Measurements from ENCODE around the gene SLC9A3. TPM values are rescaled to one million over a fixed set of nuclear protein-coding genes. Genes with fewer than 3 reads are reported as not detected.

SLC9A3 gene
- polyA plus RNA-seq, 1 of the 3 experiments (the other 2 are of a cell fraction): 1.9 TPM

- POLR2A ChIA-PET: no interaction called here
- no peak overlapping the region for H3K4me2 ChIP-seq
- H2AFZ ChIP-seq (ENCODE audit: low read depth): no peak overlapping the region
- no peak for TF ChIP-seq TEAD4 (IDR thresholded peaks at IDR 0.05; ENCODE audit: borderline replicate concordance, insufficient read depth)
- TF ChIP-seq GATA2 (CRISPR knock-in tag; IDR thresholded peaks at IDR 0.05): no peak
- no peak for TF ChIP-seq GABPA (IDR thresholded peaks at IDR 0.05; ENCODE audit: low read depth)
- TF ChIP-seq TAF1 (IDR thresholded peaks at IDR 0.05; ENCODE audit: borderline replicate concordance, low read depth, low read length): no peak
- H3K9ac ChIP-seq: no peak overlapping the region
- H3K9me2 ChIP-seq: no peaks in the 10 kb centered on the region
- H3K4me1 ChIP-seq (ENCODE audit: control insufficient read depth in 1 of 2, insufficient read depth in 2 of 2, low read depth in 1 of 2, low read length in 1 of 2): no peaks in the 10 kb centered on the region
- H3F3A ChIP-seq (replicated peaks; ENCODE audit: insufficient read depth): no peaks in the 10 kb centered on the region
- no peaks in the 10 kb centered on the region for H3K36me3 ChIP-seq (replicated peaks in 1 of 2; ENCODE audit: control insufficient read depth in 1 of 2, insufficient read depth in 2 of 2, low read length in 1 of 2)
- peaks cover 42% of the 10 kb centered on the region for H3K27me3 ChIP-seq (ENCODE audit: insufficient read depth)
- H3K79me2 ChIP-seq (ENCODE audit: insufficient read depth): no peaks in the 10 kb centered on the region
- CTCF ChIA-PET: no interaction called here
- no peak overlapping the region for H3K27ac ChIP-seq (ENCODE audit: low read depth in 2 of 2, low read length in 1 of 2)
- H3K4me3 ChIP-seq (ENCODE audit: low read depth in 2 of 2, low read length in 1 of 2): no peak overlapping the region
- no peak for DNase-seq
- no CpG with 5 or more reads among the region's 9 CpGs for WGBS (ENCODE audit: low lambda C conversion rate)
- H3K9me3 ChIP-seq: no peaks in the 10 kb centered on the region
- 0 out of 2 replicates have a peak, but pooled peaks cover 2% of the 10 kb centered on the region for H4K20me1 ChIP-seq (ENCODE audit: insufficient read depth)
Observed at GRCh38 chr5:520850-521226, 3.4 kb downstream of the SLC9A3 start.

DNA sequence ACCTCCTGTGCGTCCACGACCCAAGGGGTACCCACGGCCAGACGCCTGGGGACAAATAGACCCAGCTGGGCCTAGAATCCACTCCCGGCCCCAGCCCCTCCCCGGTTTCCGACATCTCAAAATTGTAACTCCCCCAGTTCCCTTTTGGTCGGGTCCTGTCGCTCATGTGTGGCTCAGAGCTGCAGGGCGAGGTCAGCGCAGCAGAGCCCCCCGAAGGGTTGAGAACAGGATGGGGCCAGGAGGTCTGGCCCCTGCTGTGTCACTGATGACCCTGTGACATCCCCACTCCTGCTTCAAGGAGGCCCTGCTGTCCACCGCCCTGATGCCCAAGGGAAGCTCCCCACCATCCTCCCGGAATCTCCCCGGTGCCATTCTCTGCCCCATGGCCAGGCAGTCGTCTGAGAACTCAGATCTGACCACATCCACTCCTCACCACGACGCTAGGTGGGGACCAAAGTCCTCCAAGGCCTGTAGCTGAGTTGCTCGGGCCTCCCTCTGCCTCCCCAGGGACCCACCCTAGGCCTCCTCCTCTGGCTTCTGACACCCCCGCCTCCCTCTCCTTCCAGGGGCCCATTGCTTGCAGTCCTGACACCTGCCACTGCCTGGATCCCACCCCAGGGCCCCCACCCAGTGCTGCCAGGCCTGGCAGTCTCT lies 3.9 kb downstream of the SLC9A3 start:
- Histone ChIP-seq H3K9me3 (no peaks in the 10 kb centered on the region), H4K20me1 (ENCODE audit: insufficient read depth) (no peaks in the 10 kb centered on the region), H3K27ac (ENCODE audit: low read depth in 2 of 2, low read length in 1 of 2) (no peak overlapping the region), H3F3A (replicated peaks; ENCODE audit: insufficient read depth) (no peaks in the 10 kb centered on the region), H3K9ac (no peak overlapping the region), H2AFZ (ENCODE audit: low read depth) (no peak overlapping the region), H3K9me2 (no peaks in the 10 kb centered on the region), H3K36me3 (replicated peaks in 1 of 2; ENCODE audit: control insufficient read depth in 1 of 2, insufficient read depth in 2 of 2, low read length in 1 of 2) (no peaks in the 10 kb centered on the region), H3K27me3 (ENCODE audit: insufficient read depth) (peaks cover 37% of the 10 kb centered on the region), H3K79me2 (ENCODE audit: insufficient read depth) (no peaks in the 10 kb centered on the region), H3K4me2 (no peak overlapping the region), H3K4me1 (ENCODE audit: control insufficient read depth in 1 of 2, insufficient read depth in 2 of 2, low read depth in 1 of 2, low read length in 1 of 2) (no peaks in the 10 kb centered on the region), H3K4me3 (ENCODE audit: low read depth in 2 of 2, low read length in 1 of 2) (no peak overlapping the region)
- no peak for TF ChIP-seq NFIC (IDR thresholded peaks at IDR 0.05; ENCODE audit: borderline replicate concordance)
- no peak for TF ChIP-seq EP300 (IDR thresholded peaks at IDR 0.05; ENCODE audit: borderline replicate concordance in 1 of 2, low read depth in 1 of 2, low read length in 1 of 2)
- TF ChIP-seq, protein P1, sequence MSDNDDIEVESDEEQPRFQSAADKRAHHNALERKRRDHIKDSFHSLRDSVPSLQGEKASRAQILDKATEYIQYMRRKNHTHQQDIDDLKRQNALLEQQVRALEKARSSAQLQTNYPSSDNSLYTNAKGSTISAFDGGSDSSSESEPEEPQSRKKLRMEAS (IDR thresholded peaks at IDR 0.05; ENCODE audit: low read depth): no peak
- TF ChIP-seq, protein P2, sequence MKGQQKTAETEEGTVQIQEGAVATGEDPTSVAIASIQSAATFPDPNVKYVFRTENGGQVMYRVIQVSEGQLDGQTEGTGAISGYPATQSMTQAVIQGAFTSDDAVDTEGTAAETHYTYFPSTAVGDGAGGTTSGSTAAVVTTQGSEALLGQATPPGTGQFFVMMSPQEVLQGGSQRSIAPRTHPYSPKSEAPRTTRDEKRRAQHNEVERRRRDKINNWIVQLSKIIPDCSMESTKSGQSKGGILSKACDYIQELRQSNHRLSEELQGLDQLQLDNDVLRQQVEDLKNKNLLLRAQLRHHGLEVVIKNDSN (IDR thresholded peaks at IDR 0.05; ENCODE audit: borderline replicate concordance, low read depth): no peak
- no peak for TF ChIP-seq TCF12 (IDR thresholded peaks at IDR 0.05)
- TF ChIP-seq ELF1 (IDR thresholded peaks at IDR 0.05): no peak
- no peak for TF ChIP-seq FOXJ3 (CRISPR knock-in tag; IDR thresholded peaks at IDR 0.05)
- TF ChIP-seq IRF3 (IDR thresholded peaks at IDR 0.05; ENCODE audit: low read depth, low read length): no peak
- no peak for TF ChIP-seq USF2 (IDR thresholded peaks at IDR 0.05; ENCODE audit: borderline replicate concordance, low read depth, low read length)
- TF ChIP-seq SMC3 (IDR thresholded peaks at IDR 0.05; ENCODE audit: low read depth, low read length): no peak
- no peak for TF ChIP-seq POLR2AphosphoS5 (IDR thresholded peaks at IDR 0.05; ENCODE audit: low read depth, low read length)
- TF ChIP-seq RFX5 (IDR thresholded peaks at IDR 0.05; ENCODE audit: low read length): no peak
- TF ChIP-seq, protein P3, sequence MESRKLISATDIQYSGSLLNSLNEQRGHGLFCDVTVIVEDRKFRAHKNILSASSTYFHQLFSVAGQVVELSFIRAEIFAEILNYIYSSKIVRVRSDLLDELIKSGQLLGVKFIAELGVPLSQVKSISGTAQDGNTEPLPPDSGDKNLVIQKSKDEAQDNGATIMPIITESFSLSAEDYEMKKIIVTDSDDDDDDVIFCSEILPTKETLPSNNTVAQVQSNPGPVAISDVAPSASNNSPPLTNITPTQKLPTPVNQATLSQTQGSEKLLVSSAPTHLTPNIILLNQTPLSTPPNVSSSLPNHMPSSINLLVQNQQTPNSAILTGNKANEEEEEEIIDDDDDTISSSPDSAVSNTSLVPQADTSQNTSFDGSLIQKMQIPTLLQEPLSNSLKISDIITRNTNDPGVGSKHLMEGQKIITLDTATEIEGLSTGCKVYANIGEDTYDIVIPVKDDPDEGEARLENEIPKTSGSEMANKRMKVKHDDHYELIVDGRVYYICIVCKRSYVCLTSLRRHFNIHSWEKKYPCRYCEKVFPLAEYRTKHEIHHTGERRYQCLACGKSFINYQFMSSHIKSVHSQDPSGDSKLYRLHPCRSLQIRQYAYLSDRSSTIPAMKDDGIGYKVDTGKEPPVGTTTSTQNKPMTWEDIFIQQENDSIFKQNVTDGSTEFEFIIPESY (IDR thresholded peaks at IDR 0.05; ENCODE audit: borderline replicate concordance, low read depth): no peak
- no peak for TF ChIP-seq FOSL2 (IDR thresholded peaks at IDR 0.05; ENCODE audit: borderline replicate concordance, low read depth)
- TF ChIP-seq, protein P4, sequence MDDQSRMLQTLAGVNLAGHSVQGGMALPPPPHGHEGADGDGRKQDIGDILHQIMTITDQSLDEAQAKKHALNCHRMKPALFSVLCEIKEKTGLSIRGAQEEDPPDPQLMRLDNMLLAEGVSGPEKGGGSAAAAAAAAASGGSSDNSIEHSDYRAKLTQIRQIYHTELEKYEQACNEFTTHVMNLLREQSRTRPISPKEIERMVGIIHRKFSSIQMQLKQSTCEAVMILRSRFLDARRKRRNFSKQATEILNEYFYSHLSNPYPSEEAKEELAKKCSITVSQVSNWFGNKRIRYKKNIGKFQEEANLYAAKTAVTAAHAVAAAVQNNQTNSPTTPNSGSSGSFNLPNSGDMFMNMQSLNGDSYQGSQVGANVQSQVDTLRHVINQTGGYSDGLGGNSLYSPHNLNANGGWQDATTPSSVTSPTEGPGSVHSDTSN (IDR thresholded peaks at IDR 0.05): no peak
- WGBS (ENCODE audit: low lambda C conversion rate): 52% methylated on average over 17 of the region's 20 CpGs
- ChIA-PET POLR2A (no interaction called here), CTCF (no interaction called here)
- no peak for DNase-seq
